SH-SY5Y (cell line): ENCODE measurements around the gene TRIP13.

Source experiments
- GATA2 ChIP-seq: IDR thresholded peaks from 2 replicates; pipeline ENCODE4 v1.6.1; 2011; ENCODE audit warnings: mild to moderate bottlenecking, low read depth, low read length
- GATA3 ChIP-seq: IDR thresholded peaks from 2 replicates; pipeline ENCODE4 v1.6.1; 2011; ENCODE audit warnings: low read depth, mild to moderate bottlenecking, low read length, moderate library complexity

DNA sequence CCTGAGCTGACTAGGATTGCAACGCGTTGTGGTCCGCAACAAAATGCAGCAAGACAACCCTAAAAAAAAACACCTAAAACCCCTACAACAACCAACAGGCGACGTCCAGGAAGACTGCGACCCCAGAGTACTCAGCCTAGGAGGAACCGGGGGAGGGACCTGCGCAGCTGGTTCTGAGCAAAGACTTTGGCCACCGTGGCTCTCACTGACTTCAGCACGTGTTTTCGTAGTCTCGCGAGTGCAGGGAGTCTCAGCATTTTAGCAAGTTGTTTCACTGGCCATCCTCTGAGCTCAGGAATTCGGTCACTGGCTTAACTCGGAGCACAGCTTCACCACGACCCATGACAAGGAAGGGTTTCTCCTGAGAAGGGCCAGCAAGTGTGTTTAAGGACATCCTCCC, 33.3 kb upstream of the TRIP13 start:
- no peak for TF ChIP-seq GATA3
- TF ChIP-seq GATA2, result no peak
